H9 (cell line): ENCODE measurements around the gene RAB1B. TPM values are rescaled to one million over a fixed set of nuclear protein-coding genes. Genes with fewer than 3 reads are reported as not detected.
A peak's percentile ranks its signal among the peaks of the same experiment; 100 is the strongest.

Experiments used
- DNase-seq: peaks from one replicate; pipeline ENCODE4 v3.0.0-alpha.2; 2017
- H2AFZ ChIP-seq: one replicate; pipeline ENCODE4 v1.6.1; 2013; ENCODE audit warnings: mild to moderate bottlenecking, low read length, control low read depth, moderate library complexity
- H2AK5ac ChIP-seq: 2 replicates; pipeline ENCODE4 v1.6.1; 2013; ENCODE audit warnings: low read length, control low read depth, mixed read lengths; ENCODE audit not compliant: insufficient read length
- H2BK120ac ChIP-seq: one replicate; pipeline ENCODE4 v1.6.1; 2013; ENCODE audit warnings: low read depth, mild to moderate bottlenecking, low read length, control low read depth, inconsistent platforms; ENCODE audit not compliant: poor library complexity, severe bottlenecking
- H2BK12ac ChIP-seq: 2 replicates; pipeline ENCODE4 v1.6.1; 2013; ENCODE audit warnings: low read length, control low read depth, mixed read lengths, low read depth; ENCODE audit not compliant: insufficient read length
- H2BK15ac ChIP-seq: 2 replicates; pipeline ENCODE4 v1.6.1; 2013; ENCODE audit warnings: low read depth, low read length, control low read depth
- H2BK20ac ChIP-seq: one replicate; pipeline ENCODE4 v1.6.1; 2013; ENCODE audit warnings: low read depth, mild to moderate bottlenecking, low read length, control low read depth, inconsistent platforms; ENCODE audit not compliant: poor library complexity, severe bottlenecking
- H2BK5ac ChIP-seq: 2 replicates; pipeline ENCODE4 v1.6.1; 2013; ENCODE audit warnings: low read length, control low read depth, mixed read lengths; ENCODE audit not compliant: insufficient read length
- H3K14ac ChIP-seq: 2 replicates; pipeline ENCODE4 v1.6.1; 2013; ENCODE audit warnings: low read length, control low read depth; ENCODE audit not compliant: insufficient read depth
- H3K18ac ChIP-seq: 2 replicates; pipeline ENCODE4 v1.6.1; 2013; ENCODE audit warnings: low read depth, mild to moderate bottlenecking, mixed read lengths, low read length, control low read depth; ENCODE audit not compliant: insufficient read length
- H3K23ac ChIP-seq: 2 replicates; pipeline ENCODE4 v1.6.1; 2013; ENCODE audit warnings: low read length, control low read depth, mixed read lengths, low read depth; ENCODE audit not compliant: insufficient read length
- H3K23me2 ChIP-seq: 2 replicates; pipeline ENCODE4 v1.6.1; 2013; ENCODE audit warnings: low read depth, mild to moderate bottlenecking, mixed read lengths, low read length, control low read depth; ENCODE audit not compliant: insufficient read length, poor library complexity, severe bottlenecking
- H3K27ac ChIP-seq: 2 replicates; pipeline ENCODE4 v1.5.1; 2013; ENCODE audit warnings: low read length, control low read depth, mixed read lengths, low read depth; ENCODE audit not compliant: insufficient read length
- H3K27me3 ChIP-seq: 2 replicates; pipeline ENCODE4 v1.6.1; 2013; ENCODE audit warnings: low read length, control low read depth, inconsistent platforms; ENCODE audit not compliant: insufficient read depth
- H3K4ac ChIP-seq: 2 replicates; pipeline ENCODE4 v1.6.1; 2013; ENCODE audit warnings: low read depth, mild to moderate bottlenecking, control low read depth, inconsistent platforms, low read length, moderate library complexity
- H3K4me1 ChIP-seq: 2 replicates; pipeline ENCODE4 v1.6.1; 2013; ENCODE audit warnings: low read length, control low read depth, inconsistent platforms; ENCODE audit not compliant: insufficient read depth
- H3K4me2 ChIP-seq: 2 replicates; pipeline ENCODE4 v1.6.1; 2013; ENCODE audit warnings: low read length, control low read depth, mixed read lengths; ENCODE audit not compliant: insufficient read length, insufficient read depth
- H3K56ac ChIP-seq: 2 replicates; pipeline ENCODE4 v1.6.1; 2013; ENCODE audit warnings: low read depth, mild to moderate bottlenecking, mixed read lengths, low read length, control low read depth; ENCODE audit not compliant: insufficient read length
- H3K79me1 ChIP-seq: 2 replicates; pipeline ENCODE4 v1.6.1; 2013; ENCODE audit warnings: low read depth, mild to moderate bottlenecking, moderate library complexity, low read length, control low read depth, inconsistent platforms; ENCODE audit not compliant: insufficient read depth, poor library complexity, severe bottlenecking
- H3K79me2 ChIP-seq: 2 replicates; pipeline ENCODE4 v1.6.1; 2013; ENCODE audit warnings: low read length, control low read depth, inconsistent platforms; ENCODE audit not compliant: insufficient read depth
- H3K9ac ChIP-seq: 2 replicates; pipeline ENCODE4 v1.6.1; 2013; ENCODE audit warnings: low read length, control low read depth, mixed read lengths; ENCODE audit not compliant: insufficient read length; ENCODE audit errors: extremely low read depth
- H3K9me3 ChIP-seq: one replicate; pipeline ENCODE4 v1.6.1; 2013; ENCODE audit warnings: low read depth, low read length, inconsistent platforms; ENCODE audit not compliant: control insufficient read depth
- H3T11ph ChIP-seq: one replicate; pipeline ENCODE4 v1.6.1; 2013; ENCODE audit warnings: mild to moderate bottlenecking, low read length, control low read depth, inconsistent platforms
- H4K20me1 ChIP-seq: one replicate; pipeline ENCODE4 v1.6.1; 2013; ENCODE audit not compliant: control insufficient read depth, insufficient read length, insufficient read depth
- H4K5ac ChIP-seq: 2 replicates; pipeline ENCODE4 v1.6.1; 2013; ENCODE audit warnings: low read depth, mild to moderate bottlenecking, mixed read lengths, low read length, control low read depth; ENCODE audit not compliant: insufficient read length
- H4K8ac ChIP-seq: replicated peaks from 2 replicates; pipeline ENCODE4 v1.6.1; 2013; ENCODE audit warnings: low read length, control low read depth, mixed read lengths, low read depth; ENCODE audit not compliant: insufficient read length
- H4K91ac ChIP-seq: 2 replicates; pipeline ENCODE4 v1.6.1; 2013; ENCODE audit warnings: low read depth, mild to moderate bottlenecking, moderate library complexity, mixed read lengths, low read length, control low read depth; ENCODE audit not compliant: insufficient read length
- H3K27ac Mint-ChIP-seq, 3 experiments: 2 replicates in 2 of 3; 3 replicates in 1 of 3; pipeline ENCODE4 v1.8.0; 2020 to 2021; ENCODE audit warnings: mixed read lengths in 3 of 3, mild to moderate bottlenecking in 1 of 3, moderate library complexity in 1 of 3
- H3K27me3 Mint-ChIP-seq: 2 replicates; pipeline ENCODE4 v1.8.0; 2021; ENCODE audit warnings: low read depth, mild to moderate bottlenecking, moderate library complexity, mixed read lengths
- H3K36me3 Mint-ChIP-seq, 3 experiments: 2 replicates in 2 of 3; 3 replicates in 1 of 3; pipeline ENCODE4 v1.8.0; 2020 to 2021; ENCODE audit warnings: low read depth in 3 of 3, mixed read lengths in 3 of 3; ENCODE audit not compliant: insufficient read depth in 1 of 3
- H3K4me1 Mint-ChIP-seq, 2 experiments: 2 replicates each; pipeline ENCODE4 v1.8.0; 2020; ENCODE audit warnings: mixed read lengths in 2 of 2
- H3K4me3 Mint-ChIP-seq, 2 experiments: 2 replicates in 1 of 2; 3 replicates in 1 of 2; pipeline ENCODE4 v1.8.0; 2020 to 2021; ENCODE audit warnings: mild to moderate bottlenecking in 2 of 2, mixed read lengths in 2 of 2, moderate library complexity in 1 of 2
- H3K9me3 Mint-ChIP-seq, 2 experiments: 2 replicates in 1 of 2; 3 replicates in 1 of 2; pipeline ENCODE4 v1.8.0; 2020; ENCODE audit warnings: mild to moderate bottlenecking in 2 of 2, mixed read lengths in 2 of 2, moderate library complexity in 1 of 2
- CTCF ChIP-seq: fragments of 200-600 bp; sonication (generic); conservative IDR thresholded peaks from 3 replicates; pipeline ENCODE4 v1.8.0; 2021; ENCODE audit warnings: antibody characterized with exemption, mild to moderate bottlenecking
- WGBS: extraction: QIAGEN DNeasy Blood & Tissue Kit; methylation state at CpG from one replicate; pipeline ENCODE4 v1.1.7; 2013; ENCODE audit warnings: missing lambda C conversion rate, low lambda C conversion rate, mixed read lengths; ENCODE audit not compliant: insufficient read length; ENCODE audit errors: extremely low coverage; 5-methylcytosine and 5-hydroxymethylcytosine counted together
- total RNA-seq: library from RNA; stranded (reverse); gene quantifications from 2 replicates; pipeline ENCODE4 v1.2.1, GENCODE V29; 2021

Gene RAB1B
- total RNA-seq, 1 experiment from 2014 or later, result 118 TPM

- DNase-seq, result no peak
- Histone ChIP-seq H3K4me1 (no peaks in the 10 kb centered on the region), H3K79me1 (no peaks in the 10 kb centered on the region), H3K9me3 (no peaks in the 10 kb centered on the region), H3K14ac (no peak overlapping the region), H3K56ac (no peak overlapping the region), H3K23ac (no peak overlapping the region), H2BK120ac (no peak overlapping the region), H2AK5ac (no peak overlapping the region), H2BK5ac (no peak overlapping the region), H2BK15ac (no peak overlapping the region), H2BK12ac (no peak overlapping the region), H4K5ac (no peak overlapping the region), H3K4ac (no peak overlapping the region), H4K8ac (no peak overlapping the region), H3K23me2 (peaks cover 12% of the 10 kb centered on the region), H3T11ph (no peak overlapping the region), H3K18ac (no peak overlapping the region), H2BK20ac (no peak overlapping the region), H3K4me2 (peak overlapping the region; percentile 48), H2AFZ (no peak overlapping the region), H4K20me1 (no peaks in the 10 kb centered on the region), H3K79me2 (no peaks in the 10 kb centered on the region), H4K91ac (no peak overlapping the region), H3K9ac (no peak overlapping the region), H3K27ac (no peak overlapping the region), H3K27me3 (no peaks in the 10 kb centered on the region)
- Mint-ChIP-seq H3K4me3 (peak overlapping the region; percentile 78 to 86), H3K4me1 (peaks cover 10 to 19% of the 10 kb centered on the region in 2 experiments), H3K27ac (peak overlapping the region; percentile 91 to 99 (median 98)), H3K9me3 (no peaks in the 10 kb centered on the region; a peak in 1 of 5 replicates), H3K36me3 (no peaks in the 10 kb centered on the region; a peak in 1 of 7 replicates), H3K27me3 (peaks cover 26% of the 10 kb centered on the region)
- no peak; the same call in 2 of the 3 replicates for TF ChIP-seq CTCF
- no CpG with 5 or more reads among the region's 26 CpGs for WGBS
Observed at GRCh38 chr11:66311470-66311964, 43.1 kb downstream of the RAB1B start.
